Activated CD8-positive, alpha-beta memory T cell treated with anti-CD3 and anti-CD28 coated beads for 24 hours (primary cell): ENCODE data around the gene USP20.

Experiments used
- DNase-seq: peaks from one replicate; pipeline ENCODE4 v3.0.0-alpha.2; 2020

USP20 gene

DNA sequence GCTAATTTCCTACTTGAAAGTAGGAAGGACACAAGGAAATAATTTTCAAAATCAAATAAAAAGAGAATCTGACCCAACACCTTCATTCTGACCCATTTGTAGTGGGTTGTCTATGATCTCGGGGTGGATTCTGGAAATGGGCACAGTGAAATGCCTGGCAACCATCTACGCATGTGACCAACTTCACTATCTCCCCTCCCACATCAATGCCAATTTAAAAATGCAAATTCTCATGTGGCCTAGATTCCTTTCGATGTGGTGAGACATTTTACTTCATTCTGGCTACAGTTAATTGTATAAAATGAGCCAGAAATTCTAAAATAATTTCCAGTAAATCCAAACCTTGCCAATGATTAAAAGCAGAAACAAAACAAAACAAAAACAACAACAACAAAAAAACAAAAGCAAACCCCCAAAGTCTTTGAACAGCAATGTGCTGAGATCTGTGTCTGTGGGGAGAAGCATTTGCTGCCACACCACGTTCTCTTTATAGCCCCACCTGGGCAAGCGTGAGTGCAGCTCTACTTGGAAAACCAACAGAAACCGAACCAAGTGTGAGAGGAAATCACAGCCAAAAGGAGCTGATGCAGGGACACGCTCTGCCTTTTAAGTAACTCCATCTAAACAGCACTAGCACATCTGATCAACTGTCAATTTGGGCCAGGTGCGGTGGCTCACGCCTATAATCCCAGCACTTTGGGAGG lies 59.0 kb downstream of the USP20 start:
- DNase-seq: peak; percentile 68

DNA sequence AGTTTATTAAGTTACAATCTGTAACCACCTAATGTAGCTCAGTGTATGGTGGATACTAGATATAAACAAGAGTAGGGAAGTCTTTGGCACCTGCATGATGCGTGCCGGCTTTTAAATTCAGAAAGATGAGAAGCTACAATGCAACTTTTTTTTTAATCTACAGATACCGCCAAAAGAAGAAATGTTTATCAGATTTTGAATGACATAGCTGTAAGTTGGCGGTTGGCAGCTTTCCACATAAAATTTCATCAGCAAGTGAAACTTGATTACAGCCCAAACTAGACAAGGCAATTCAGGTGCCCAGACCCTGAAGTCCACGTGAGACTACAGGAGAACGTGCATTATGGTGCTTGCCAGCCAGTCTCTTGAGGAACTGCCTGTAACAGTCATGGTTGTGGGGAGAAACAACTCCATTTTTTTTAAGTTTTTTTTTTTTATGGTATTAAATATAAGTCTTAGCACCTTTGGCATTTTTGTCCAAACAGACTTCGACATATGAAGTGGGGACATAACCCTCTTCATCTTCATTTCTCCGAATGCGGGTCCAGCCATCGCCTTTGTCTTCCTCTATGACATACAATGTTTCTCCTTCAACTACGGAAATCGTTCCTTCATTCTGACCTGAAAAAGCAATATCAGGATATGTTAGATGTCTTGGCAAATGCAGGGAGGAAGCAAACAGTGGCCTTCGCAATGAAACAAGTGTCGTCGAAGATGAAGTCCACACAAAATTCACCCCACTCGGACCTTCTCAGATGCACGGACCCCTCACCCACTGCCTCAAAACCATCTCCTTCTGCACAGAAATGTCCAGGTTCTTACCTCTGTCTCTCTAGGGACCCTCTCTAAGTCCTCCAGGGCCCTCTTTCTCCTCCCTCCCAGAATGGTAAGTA lies 60.4 kb downstream of the USP20 start:
- no peak for DNase-seq

DNA sequence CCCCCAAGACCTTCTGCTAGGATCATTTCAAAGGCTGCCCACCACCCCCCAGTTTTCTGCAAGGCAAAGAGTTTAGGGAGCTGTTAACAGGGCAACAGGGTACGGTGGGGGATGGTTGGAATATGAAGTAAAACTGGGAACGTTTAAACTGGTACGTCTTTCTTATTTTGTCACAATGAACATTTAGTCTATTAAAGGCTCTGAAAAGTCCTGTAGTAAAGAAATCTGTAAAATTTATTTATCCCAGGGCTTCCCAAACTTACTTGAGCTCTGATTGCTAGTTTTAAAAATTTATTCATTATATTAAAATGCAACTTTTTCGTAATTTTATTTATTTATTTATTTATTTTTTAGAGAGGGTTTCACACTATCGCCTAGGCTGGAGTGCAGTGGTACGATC lies 62.0 kb downstream of the USP20 start:
- no peak for DNase-seq

DNA sequence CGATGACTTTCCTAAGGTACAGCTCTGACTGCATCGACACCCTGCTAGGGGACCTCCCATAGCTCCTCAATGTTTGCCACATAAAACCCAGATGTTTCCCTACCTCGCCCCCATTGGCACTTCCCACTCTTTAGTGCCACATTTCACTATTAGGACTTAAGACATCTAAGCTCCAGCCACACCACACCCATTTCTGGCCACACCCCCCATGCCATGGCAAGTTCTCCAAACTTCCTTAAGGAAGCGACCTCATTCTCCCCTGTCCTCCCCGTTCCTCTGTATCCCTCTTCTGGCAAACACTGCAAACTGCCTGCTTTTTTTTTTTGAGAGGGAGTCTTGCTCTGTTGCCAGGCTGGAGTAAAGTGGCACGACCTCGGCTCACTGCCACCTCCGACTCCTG lies 62.9 kb downstream of the USP20 start:
- DNase-seq: no peak

DNA sequence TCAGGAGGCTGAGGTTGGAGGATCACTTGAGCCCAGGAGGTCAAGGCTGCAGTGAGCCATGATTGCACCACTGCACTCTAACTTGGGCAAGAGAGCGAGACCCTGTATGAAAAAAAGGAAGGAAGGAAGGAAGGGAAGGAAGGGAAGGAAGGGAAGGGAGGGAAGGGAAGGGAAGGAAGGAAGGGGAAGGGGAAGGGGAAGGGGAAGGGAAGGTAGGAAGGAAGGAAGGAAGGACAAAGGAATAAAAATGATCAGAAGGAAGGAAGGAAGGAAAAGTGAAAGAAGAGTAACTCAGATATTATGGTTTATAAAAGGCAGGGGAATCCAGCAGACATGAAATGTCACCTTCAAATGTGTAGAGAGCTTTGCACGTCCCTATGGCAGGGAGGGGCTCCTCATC lies 64.4 kb downstream of the USP20 start:
- DNase-seq: no peak

DNA sequence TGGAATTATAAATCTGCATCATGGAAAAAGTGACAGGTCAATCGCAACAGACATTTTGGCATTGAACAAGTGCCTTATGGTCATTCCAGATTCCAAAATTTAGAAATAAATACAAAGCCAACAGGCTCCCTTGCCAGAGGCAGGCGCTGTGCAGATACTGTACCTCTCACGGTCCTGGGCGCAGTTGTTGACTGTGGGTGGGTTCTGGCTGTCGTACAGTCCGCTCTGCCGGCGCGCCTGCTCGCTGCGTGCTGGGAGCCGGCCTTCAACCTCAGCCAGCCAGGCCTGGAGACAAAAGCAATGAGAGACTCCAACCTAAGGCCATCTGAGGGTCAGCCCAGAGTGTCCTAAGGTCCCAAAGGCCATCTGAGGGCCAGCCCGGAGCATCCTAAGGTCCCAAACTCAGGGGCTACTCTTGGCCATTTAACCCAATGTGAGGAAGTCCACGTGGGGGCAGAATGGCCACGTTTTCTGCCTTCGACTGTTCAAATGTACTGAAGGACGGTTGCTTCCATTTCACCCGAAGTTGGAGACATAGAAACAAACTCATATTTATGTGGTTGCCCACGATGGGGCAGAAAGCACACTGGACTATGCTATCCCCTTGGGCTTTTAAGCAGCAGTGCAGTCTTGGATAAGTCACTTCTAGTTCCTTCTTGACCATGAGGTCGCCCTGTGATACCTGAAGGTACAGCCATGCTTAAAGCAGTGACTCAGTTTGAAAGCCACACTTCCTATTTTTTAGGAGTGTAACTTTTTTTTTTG lies 65.2 kb downstream of the USP20 start:
- DNase-seq: no peak

DNA sequence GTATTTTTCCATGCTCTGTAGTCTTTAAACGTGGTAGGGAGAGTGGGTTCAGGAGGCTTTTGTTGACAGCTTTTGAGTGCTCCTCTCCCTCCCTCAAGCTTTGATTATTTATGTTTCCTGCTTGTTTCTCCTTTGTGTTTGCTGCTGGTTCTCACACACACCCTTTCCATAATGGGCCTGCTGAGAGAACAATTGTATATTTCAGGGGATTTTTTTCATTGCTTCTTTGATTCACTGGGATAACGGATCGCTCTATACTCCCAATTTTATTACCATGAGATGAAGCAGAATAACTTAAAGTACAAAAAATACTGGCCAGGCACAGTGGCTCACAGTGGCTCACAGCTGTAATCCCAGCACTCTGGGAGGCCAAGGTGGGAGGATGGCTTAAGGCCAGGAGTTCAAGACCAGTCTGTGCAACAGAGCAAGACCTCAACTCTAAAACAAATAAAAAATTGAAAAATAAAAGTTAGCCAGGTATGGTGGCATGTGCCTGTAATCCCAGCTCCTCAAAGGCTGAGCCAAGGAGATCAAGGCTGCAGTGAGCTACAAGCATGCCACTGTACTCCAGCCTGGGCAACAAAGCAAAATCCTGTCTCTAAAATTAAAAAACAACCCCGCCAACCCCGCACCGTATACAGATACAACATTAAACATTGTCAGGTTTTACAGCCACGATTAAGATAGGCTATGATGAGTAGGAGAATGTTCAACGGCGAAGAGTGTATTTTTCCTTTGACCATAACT lies 66.9 kb downstream of the USP20 start:
- DNase-seq: no peak

DNA sequence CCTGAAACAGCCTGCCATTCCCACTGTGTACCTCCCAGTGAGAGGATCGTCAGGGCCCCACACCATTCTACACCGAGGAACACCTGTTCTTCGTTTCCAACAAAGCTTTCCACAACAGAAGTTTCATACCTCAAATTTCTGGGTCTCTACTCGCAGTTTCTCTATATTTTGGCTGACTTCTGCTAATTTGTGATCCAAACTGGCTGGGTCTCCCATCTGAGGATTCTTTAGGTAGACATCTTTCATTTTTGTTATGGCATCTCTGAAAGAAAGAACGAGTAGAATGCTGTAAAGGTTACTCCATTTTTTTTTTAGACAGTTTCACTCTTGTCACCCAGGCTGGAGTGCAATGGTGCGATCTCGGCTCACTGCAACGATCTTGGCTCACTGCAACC lies 67.5 kb downstream of the USP20 start:
- DNase-seq: no peak

DNA sequence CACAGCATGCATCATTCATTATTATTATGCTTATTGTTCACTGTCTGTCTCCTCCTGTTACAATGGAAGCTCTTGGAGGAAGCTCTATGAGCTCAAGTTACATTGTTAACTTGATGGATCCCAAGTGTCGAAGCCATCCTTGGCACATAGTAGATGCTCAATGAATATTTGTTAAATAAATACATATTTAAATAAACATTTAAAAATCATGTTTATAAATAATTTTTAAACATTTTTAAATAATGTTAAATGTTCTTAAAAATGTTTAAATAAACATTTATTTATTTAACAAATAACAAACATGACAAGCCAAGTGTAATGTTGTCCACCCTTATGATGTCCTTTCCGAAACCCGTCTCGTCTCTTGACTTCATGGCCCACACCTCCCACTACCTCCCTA lies 69.5 kb downstream of the USP20 start:
- DNase-seq: no peak

DNA sequence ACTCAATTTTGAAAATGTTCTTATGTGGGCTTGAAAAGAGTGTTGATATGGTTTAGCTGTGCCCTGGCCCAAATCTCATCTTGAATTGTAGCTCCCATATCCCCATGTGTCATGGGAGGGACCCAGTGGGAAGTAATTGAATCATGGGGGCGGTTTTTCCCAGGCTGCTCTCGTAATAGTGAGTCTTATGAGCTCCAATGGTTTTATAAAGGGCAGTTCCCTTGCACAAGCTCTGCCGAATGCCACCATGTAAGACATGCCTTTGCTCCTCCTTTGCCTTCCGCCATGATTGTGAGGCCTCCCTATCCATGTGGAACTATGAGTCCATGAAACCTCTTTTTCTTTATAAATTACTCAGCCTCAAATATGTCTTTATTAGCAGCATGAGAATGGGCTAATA lies 71.0 kb downstream of the USP20 start:
- no peak for DNase-seq

DNA sequence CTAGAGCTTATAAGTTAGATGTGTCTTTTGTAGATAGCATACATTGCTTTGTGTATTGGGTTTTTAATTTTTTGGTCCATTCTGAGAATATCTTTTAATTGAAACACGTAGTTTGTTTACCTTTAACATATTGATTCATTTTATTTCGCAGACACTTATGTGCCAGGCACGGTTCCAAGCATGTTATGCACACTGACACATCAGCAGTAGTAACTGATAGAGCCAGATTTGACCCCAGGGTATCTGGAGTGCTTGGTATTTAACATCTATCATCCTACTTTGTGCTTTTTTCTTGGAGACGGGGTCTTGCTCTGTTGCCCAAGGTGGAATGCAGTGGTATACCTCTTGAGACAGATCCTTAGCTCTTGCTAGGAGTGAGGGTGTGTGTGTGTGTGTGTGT lies 71.9 kb downstream of the USP20 start:
- DNase-seq: no peak

DNA sequence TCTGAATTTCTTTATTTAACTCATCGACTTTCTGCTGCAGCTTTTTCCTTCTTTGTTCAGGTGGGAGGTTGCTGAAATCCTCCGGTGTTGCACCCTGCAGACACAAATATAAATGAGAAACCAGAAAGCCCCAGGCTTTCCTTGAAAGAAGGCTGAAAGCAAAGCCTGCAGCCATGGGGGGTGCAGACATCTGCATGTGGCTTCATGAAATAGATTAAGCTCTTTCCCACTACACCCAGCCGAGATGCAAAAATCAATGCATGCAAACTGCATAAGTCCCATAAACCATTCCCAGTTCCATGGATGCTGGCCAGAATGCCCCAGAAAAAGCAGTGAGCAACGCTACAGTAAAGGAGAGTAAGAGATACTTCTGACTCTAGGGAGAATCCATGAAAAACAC lies 73.6 kb downstream of the USP20 start:
- DNase-seq: no peak

DNA sequence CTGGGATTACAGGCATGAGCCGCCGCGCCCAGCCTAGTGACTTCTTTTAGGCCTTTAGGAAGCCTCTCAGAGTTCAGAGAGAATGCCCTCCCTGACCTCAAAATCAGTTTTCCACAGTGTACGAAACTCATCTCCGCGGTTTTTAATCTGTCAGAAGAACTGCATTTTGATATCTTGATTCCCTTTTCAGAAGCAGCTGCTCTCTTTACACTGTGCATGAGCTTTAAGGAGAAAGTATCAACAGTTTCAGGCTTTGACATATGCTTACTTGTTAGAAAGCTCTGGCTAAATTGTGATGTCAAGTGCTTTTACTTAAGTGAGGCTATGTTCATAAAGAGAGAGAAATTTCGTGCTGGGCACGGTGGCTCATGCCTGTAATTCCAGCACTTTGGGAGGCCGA lies 74.6 kb downstream of the USP20 start:
- DNase-seq: no peak

DNA sequence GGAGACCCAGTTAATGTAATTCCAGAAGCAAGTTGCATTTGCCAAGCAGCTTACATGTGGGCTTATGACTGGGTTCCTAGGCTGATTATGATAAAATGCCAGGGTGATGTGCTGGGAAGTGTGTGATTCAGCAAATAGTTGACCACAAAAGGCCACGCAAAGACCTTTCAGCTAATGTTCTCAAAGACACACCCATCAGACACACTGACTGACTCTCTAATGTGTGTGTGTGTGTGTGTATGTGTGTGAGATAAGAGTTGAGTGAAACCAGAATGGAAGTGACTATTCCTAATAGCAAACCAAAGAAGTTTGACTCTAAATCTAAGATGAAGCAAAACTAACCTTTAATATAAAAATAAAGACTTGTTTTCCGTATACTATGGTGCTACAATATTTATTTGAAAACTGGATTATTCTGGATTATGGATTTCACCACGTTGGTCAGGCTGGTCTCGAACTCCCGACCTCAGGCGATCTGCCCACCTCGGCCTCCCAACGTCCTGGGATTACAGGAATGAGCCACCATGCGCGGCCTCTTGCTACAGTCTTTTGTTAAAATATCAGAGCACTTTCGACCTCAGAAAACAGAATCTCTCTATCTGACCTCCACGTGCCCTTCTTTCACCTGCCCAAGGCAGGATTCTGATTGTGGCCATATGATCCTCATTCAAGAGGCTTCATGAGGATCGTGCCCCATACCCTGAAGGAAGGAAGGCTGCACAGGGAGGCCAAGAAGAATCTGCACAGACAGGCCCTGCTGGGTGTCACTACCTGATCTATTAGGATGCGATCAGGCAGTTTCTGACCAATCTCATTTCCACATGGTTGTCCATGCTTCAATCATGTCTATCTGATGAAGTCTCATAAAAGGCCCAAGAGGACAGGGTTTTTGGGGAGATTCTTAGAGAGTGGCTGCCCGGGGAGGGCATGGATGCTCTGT lies 75.6 kb downstream of the USP20 start:
- DNase-seq: no peak

DNA sequence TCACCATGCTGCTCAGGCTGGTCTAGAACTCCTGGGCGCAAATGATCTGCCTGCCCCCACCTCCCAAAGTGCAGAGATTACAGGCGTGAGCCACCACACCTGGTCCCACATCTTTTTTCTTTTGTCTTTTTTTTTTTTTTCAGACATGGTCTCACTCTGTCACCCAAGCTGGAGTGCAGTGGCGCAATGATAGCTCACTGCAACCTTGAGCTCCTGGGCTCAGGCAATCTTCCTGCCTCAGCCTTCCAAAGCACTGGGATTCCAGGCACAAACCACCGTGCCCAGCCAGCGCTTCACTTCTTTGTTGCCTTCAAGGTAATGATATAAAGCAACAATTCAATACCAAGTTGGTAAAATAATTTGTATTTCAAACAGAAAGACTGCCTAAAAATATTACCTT lies 78.8 kb downstream of the USP20 start:
- DNase-seq: no peak

DNA sequence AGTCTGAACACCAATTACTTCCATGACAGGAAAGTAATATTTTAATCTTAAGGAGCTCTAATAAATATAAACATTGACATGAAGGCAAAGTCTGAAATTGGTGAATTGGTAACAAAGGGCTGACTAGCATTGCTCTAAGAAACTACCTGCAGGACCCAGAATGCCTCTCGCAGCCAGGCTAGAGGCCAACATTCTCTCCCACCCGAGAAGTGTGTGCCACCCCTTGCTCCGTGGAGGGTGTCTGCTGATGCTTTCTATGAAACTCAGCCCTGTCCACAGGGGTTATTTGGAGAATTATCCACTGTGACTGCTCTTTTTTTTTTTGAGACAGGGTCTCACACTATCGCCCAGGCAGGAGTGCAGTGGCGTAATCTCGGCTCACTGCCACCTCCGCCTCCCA lies 81.4 kb downstream of the USP20 start:
- no peak for DNase-seq

DNA sequence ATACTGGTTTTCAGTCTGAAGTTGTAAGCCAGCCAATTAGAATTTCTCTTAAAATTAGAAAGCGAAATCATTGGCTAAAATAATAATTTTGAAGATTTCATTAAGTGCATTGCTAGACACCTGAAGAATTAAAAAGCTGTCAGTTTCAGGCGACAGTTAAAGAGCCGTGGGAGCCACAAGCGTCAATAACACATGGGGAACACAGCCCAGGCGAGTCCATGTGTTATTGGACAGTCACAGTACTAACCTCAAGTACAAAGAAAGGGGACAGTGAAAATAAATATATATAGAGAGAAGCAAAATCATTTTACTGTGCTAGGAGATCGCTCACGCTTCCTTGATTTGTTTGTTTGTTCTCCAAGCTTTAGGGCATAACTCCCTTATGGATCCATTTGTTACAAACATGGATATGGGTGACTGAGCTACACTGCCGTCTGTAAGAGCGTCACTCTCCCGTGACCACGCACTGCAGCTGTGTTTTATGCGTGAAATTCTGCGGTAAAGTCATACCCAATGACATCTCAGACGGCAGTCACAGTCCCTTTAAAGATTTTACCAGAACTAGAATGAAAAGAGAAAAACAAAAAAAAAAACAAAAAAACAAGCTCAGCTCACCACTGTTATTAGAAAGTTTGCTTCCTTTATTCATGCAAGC lies 83.2 kb downstream of the USP20 start:
- no peak for DNase-seq

DNA sequence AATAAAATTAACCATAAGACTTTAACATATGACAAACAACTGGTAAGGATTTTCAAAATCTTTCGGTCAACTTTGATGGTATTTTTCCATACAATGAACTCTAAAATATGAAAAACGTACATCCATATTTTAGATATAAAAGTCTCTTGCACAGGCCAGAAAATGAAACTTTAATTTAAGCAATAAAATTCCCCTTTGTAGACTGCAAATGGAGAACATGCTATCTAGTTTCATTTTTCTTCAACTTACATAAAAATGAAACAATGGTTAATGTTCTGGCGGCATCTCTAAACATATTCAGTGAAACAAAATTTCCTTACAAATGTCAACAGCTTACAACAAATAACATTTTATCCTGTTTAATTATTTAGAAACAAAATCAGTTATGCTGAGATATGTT lies 84.0 kb downstream of the USP20 start:
- no peak for DNase-seq

DNA sequence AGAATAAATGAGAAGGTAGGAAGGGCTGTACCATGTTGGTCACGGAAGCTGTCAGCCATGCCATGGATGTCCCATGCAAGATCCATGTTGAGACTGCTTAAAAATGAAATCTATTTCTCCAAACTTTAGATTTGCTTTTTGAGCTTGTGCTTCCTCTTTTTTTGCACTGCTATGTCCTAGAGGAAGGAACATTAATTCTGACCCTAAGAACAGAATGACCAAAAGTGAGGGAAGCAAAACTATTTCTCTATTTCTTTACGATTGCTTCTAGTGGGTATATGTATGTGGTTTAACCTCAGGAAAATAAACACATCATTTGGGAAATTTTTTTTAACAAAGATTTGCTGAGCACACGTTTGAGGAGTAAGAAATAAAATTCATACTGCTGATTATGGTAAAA lies 84.6 kb downstream of the USP20 start:
- no peak for DNase-seq

DNA sequence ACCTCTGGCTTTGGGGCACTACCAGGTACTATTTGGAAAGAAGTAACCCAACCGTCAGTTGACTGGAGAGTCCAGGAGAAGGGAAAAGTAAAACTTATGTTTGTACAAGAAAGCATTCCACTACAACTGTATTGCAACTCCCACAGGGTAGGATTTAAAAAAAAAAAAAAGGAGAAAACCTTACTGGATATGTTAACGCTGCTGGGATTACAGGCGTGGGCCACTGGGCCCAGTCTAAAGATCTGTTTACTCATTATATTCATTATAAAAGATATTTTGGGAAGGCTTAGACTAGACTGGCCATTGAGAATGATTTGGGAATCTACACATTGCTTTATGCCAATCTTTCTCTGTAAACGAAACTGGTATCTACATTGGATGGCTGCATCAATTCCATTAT lies 86.6 kb downstream of the USP20 start:
- no peak for DNase-seq

DNA sequence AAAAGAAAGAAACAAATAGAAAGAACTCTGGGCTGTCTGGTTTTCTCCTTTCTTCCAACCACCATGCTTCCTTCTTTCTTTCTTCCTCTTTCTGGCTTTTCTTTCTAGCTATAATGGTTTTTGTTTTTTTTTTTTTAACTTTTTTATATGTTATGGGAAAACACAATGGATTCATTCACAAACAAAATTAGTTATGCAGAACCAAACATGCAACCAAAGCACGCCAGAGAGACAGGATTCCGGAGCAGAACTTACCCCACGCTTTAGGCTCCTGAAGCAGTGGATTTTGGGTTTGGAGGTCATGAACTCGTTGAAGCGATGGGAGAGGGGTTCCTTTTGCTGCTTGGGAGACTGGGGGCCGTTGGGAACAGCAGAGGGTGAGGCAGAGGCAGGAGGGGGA lies 88.3 kb downstream of the USP20 start:
- no peak for DNase-seq
